Stomach (tissue), 9 donors: Measurements from ENCODE around the gene OIP5. TPM values are rescaled to one million over a fixed set of nuclear protein-coding genes. Genes with fewer than 3 reads are reported as not detected.
A peak's percentile ranks its signal among the peaks of the same experiment; 100 is the strongest.

Experiments
- DNase-seq, 2 donors: peaks; one replicate each; pipeline versions ENCODE4 v3.0.0 to v3.0.0-alpha.2; 2013 to 2019
- H3K27ac ChIP-seq, 5 donors: fragments of 200-600 bp in 4 of 5; sonication (generic) in 4 of 5; one replicate each; pipeline ENCODE4 v1.5.1; 2013 to 2019; ENCODE audit warnings: mild to moderate bottlenecking in 1 of 5, moderate library complexity in 1 of 5
- H3K27me3 ChIP-seq, 3 donors: fragments of 200-600 bp; sonication (generic); one replicate each; pipeline ENCODE4 v1.5.1; 2017 to 2019; ENCODE audit warnings: mixed run types in 1 of 3
- H3K36me3 ChIP-seq, 4 donors: fragments of 200-600 bp; sonication (generic); 1 replicate in 3 of 4; 2 replicates in 1 of 4; pipeline ENCODE4 v1.5.1; 2016 to 2019
- H3K4me1 ChIP-seq, 4 donors: fragments of 200-600 bp; sonication (generic); one replicate each; pipeline ENCODE4 v1.5.1; 2016 to 2019
- H3K4me3 ChIP-seq, 4 donors: fragments of 200-600 bp; sonication (generic) in 3 of 4; one replicate each; pipeline ENCODE4 v1.5.1; 2016 to 2019; ENCODE audit warnings: mild to moderate bottlenecking in 1 of 4
- H3K9me3 ChIP-seq, 4 donors: fragments of 200-600 bp; sonication (generic); one replicate each; pipeline ENCODE4 v1.5.1; 2016 to 2019
- EP300 ChIP-seq: sonication (generic); formaldehyde crosslinking; IDR thresholded peaks from one replicate; pipeline ENCODE4 v1.6.1; 2017; ENCODE audit warnings: antibody characterized with exemption
- POLR2A ChIP-seq, 4 donors: fragments of 450-650 bp; IDR thresholded peaks; one replicate each; pipeline ENCODE4 v1.6.1; 2016; ENCODE audit warnings: antibody characterized with exemption in 4 of 4, control low read depth in 2 of 4, mild to moderate bottlenecking in 1 of 4, moderate library complexity in 1 of 4
- POLR2AphosphoS5 ChIP-seq, 3 donors: sonication (generic); formaldehyde crosslinking; IDR thresholded peaks; one replicate each; pipeline ENCODE4 v1.6.1; 2016; ENCODE audit warnings: antibody characterized with exemption in 3 of 3
- WGBS, 5 donors: extraction: QIAGEN DNeasy Blood & Tissue Kit in 3 of 5; methylation state at CpG; one replicate each; pipeline versions ENCODE4 v1.1.5 to v1.1.7; 2013 to 2018; 5-methylcytosine and 5-hydroxymethylcytosine counted together
- intact Hi-C: fragments of 100-400 bp; cut with DNase I; formaldehyde crosslinking; loops from one replicate; pipeline ENCODE4 v1.15.1; 2023; ENCODE audit warnings: low total_unique reads
- polyA plus RNA-seq, 3 donors: library from polyadenylated mRNA; stranded (reverse); fragments of 200-250 nt; gene quantifications; one replicate each; pipeline ENCODE4 v1.2.3, GENCODE V29; 2013
- total RNA-seq, 5 donors: library from RNA; depleted of rRNA; stranded (reverse); fragments of >200 nt; gene quantifications; one replicate each; pipeline versions ENCODE4 v1.1.0 to v1.2.3, GENCODE V29; 2014 to 2016
- TF ChIP-seq, protein P1 (sequence below), 7 experiments: fragments of 450-650 bp in 4 of 7; fragments of 200-600 bp in 3 of 7; sonication (generic) in 3 of 7; IDR thresholded peaks; one replicate each; pipeline ENCODE4 v1.5.1; 2016 to 2019; ENCODE audit warnings: antibody characterized with exemption in 7 of 7, control low read depth in 2 of 7, mild to moderate bottlenecking in 1 of 7
- donor health status: healthy with polysubstance abuse.
- donor health status: Bipolar disorder and iron deficiency.
- donor health status: healthy.

The OIP5 gene
- total and polyA plus RNA-seq, 8 donors, result 2.5 to 9.6 (median 4.2) TPM; not detected in 2

DNA sequence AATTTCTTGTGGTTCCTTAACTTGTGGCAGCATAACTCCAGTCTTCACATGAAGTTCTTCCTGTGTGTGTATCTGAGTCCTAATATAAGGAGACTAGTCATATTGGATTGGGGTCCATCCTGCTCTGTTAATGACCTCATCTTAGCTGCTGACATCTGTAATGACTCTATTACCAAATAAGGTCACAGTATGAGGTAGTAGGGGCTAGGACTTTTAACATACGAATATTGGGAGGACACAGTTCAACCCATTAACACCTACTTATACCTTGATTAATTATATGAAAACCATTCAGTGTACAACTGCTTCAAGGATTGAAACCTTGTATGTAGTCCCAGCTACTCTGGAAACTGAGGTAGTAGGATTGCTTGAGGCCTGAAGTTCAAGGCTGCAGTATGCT, 43.9 kb downstream of the OIP5 start:
- TF ChIP-seq POLR2AphosphoS5 (IDR thresholded peaks at IDR 0.05) (no peak), POLR2A (IDR thresholded peaks at IDR 0.05) (no peak)
- Histone ChIP-seq H3K27ac (no peak overlapping the region), H3K4me3 (no peak overlapping the region), H3K36me3 (peaks cover 21 to 71% (median 68%) of the 10 kb centered on the region in 4 donors), H3K9me3 (no peaks in the 10 kb centered on the region), H3K27me3 (no peaks in the 10 kb centered on the region), H3K4me1 (peaks cover 15 to 65% (median 43%) of the 10 kb centered on the region in 4 donors)
- WGBS, 5 donors, result 68 to 86% (median 80%) methylated on average over 1 of the region's 1 CpG
- intact Hi-C loops, result no loop called here
- no peak for DNase-seq

DNA sequence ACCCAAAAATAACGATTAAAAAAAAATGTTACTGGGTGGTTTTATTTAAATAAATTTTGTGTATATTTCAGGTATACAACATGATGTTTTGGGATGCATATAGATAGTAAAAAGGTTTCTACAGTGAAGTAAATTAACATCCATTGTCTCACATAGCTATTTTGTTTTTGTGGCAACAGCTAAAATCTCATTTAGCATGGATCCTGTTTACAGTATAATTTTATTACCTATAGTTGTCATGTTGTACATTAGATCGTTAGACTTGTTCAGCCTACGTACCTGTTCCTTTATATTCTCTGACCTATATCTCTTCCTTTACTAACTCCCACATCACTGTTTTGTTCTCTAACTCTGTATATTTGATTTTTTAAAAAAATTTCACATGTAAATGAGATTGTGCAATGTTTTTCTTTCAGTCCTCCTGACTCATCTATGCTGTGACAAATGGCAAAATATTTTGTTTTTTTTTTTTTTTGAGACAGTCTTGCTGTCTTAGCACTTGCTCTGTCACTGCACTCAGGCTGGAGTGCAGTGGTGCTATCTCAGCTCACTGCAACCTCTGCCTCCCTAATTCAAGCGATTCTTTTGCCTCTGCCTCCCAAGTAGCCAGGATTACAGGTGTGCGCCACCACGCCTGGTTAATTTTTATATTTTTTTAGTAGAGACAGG, 45.6 kb downstream of the OIP5 start:
- no peaks in the 10 kb centered on the region for H3K9me3 ChIP-seq
- peaks cover 21 to 65% (median 56%) of the 10 kb centered on the region in 4 donors for H3K36me3 ChIP-seq
- no peaks in the 10 kb centered on the region for H3K27me3 ChIP-seq
- DNase-seq, result no peak
- no peak overlapping the region for H3K4me3 ChIP-seq
- WGBS, 5 donors, result 94 to 97% (median 95%) methylated on average over 6 of the region's 6 CpGs
- H3K4me1 ChIP-seq, result peaks cover 15 to 72% (median 49%) of the 10 kb centered on the region in 4 donors
- intact Hi-C loops, result no loop called here
- H3K27ac ChIP-seq, result peak overlapping the region in 1 of 5 donors; percentile 31
- TF ChIP-seq EP300 (no peak), POLR2A (IDR thresholded peaks at IDR 0.05) (no peak), POLR2AphosphoS5 (IDR thresholded peaks at IDR 0.05) (no peak)
- TF ChIP-seq, protein P1, sequence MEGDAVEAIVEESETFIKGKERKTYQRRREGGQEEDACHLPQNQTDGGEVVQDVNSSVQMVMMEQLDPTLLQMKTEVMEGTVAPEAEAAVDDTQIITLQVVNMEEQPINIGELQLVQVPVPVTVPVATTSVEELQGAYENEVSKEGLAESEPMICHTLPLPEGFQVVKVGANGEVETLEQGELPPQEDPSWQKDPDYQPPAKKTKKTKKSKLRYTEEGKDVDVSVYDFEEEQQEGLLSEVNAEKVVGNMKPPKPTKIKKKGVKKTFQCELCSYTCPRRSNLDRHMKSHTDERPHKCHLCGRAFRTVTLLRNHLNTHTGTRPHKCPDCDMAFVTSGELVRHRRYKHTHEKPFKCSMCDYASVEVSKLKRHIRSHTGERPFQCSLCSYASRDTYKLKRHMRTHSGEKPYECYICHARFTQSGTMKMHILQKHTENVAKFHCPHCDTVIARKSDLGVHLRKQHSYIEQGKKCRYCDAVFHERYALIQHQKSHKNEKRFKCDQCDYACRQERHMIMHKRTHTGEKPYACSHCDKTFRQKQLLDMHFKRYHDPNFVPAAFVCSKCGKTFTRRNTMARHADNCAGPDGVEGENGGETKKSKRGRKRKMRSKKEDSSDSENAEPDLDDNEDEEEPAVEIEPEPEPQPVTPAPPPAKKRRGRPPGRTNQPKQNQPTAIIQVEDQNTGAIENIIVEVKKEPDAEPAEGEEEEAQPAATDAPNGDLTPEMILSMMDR (IDR thresholded peaks at IDR 0.05), result no peak

DNA sequence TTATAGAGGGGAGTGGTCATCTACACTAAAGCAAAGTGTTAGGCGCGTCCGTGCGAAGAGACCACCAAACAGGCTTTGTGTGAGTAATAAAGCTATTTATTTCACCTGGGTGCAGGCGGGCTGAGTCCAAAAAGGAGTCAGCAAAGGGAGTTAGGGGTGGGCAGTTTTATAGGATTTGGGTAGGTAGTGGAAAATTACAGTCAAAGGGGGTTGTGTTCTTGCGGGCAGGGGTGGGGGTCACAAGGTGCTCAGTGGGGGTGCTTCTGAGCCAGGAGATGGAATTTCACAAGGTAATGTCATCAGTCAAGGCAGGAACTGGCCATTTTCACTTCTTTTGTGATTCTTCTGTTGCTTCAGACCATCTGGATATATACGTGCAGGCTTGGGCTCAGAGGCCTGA, 47.1 kb downstream of the OIP5 start:
- Histone ChIP-seq H3K36me3 (peaks cover 21 to 54% (median 49%) of the 10 kb centered on the region in 4 donors), H3K27ac (peak overlapping the region in 4 of 5 donors; percentile 90 to 97 (median 96)), H3K27me3 (no peaks in the 10 kb centered on the region), H3K4me1 (peaks cover 15 to 64% (median 49%) of the 10 kb centered on the region in 4 donors), H3K9me3 (no peaks in the 10 kb centered on the region), H3K4me3 (peak overlapping the region; percentile 80 to 98 (median 94))
- DNase-seq, result no peak
- intact Hi-C loops, result no loop called here
- 32 to 41% (median 36%) methylated on average over 7 of the region's 7 CpGs for WGBS, 5 donors
- TF ChIP-seq, protein P1 (IDR thresholded peaks at IDR 0.05), result no peak
- TF ChIP-seq EP300 (no peak), POLR2AphosphoS5 (IDR thresholded peaks at IDR 0.05) (no peak), POLR2A (IDR thresholded peaks at IDR 0.05) (no peak)

DNA sequence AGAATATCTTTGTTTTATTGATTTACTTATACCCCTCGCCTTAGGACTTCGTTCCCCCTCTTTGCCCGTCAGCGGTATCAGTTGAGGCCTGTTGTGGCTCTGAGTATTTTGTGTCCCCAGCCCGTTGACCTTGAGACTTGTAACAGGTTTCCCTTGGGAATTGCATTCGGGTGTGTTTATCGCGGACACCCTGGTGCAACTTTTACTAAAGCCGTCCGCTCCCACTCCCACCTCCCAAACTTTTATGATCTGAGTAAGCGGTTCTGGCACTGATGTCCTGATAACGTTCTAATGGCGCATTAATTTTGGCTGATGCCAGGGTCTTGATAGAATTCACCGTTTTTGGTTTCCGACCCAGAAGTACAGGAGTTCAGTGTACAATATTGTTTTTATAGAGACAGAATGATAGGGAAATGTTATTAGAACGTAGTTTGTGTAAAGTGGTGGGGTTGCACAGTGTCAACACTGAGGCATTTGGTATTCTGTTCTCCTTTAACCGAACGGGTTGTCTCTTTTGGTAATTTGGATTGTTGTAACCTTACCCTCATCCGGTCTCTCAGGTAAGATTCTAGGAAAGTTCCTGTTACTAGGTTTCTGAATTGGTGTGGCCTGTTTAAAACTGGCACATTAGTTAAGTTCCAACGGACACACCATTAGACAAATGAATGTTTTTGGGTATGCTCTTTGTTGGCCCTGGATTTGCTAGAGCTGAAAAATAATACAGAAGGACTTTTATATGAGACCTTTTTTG, 47.8 kb downstream of the OIP5 start:
- no peak for TF ChIP-seq POLR2AphosphoS5 (IDR thresholded peaks at IDR 0.05)
- TF ChIP-seq, protein P1 (IDR thresholded peaks at IDR 0.05), result no peak
- no peak for TF ChIP-seq POLR2A (IDR thresholded peaks at IDR 0.05)
- no peak for TF ChIP-seq EP300
- Histone ChIP-seq H3K4me3 (peak overlapping the region; percentile 80 to 98 (median 94)), H3K9me3 (no peaks in the 10 kb centered on the region), H3K27ac (peak overlapping the region; percentile 90 to 97 (median 96)), H3K4me1 (peaks cover 15 to 57% (median 49%) of the 10 kb centered on the region in 4 donors), H3K27me3 (no peaks in the 10 kb centered on the region), H3K36me3 (peaks cover 28 to 54% (median 53%) of the 10 kb centered on the region in 4 donors)
- WGBS, 5 donors, result 0 to 1% (median 1%) methylated on average over 20 of the region's 20 CpGs
- intact Hi-C loops, result no loop called here
- peak in 1 of 2 donors; percentile 60 for DNase-seq
